HG03575 (cell line): Measurements from ENCODE around the gene SNCB.

Experiments used
- ATAC-seq: cut with Tn5 transposase; IDR thresholded peaks from one replicate; pipeline ENCODE4 v1.9.1; 2021; ENCODE audit not compliant: unreplicated experiment, insufficient number of reproducible peaks, low FRiP score; ENCODE audit errors: extremely low read depth

SNCB gene

DNA sequence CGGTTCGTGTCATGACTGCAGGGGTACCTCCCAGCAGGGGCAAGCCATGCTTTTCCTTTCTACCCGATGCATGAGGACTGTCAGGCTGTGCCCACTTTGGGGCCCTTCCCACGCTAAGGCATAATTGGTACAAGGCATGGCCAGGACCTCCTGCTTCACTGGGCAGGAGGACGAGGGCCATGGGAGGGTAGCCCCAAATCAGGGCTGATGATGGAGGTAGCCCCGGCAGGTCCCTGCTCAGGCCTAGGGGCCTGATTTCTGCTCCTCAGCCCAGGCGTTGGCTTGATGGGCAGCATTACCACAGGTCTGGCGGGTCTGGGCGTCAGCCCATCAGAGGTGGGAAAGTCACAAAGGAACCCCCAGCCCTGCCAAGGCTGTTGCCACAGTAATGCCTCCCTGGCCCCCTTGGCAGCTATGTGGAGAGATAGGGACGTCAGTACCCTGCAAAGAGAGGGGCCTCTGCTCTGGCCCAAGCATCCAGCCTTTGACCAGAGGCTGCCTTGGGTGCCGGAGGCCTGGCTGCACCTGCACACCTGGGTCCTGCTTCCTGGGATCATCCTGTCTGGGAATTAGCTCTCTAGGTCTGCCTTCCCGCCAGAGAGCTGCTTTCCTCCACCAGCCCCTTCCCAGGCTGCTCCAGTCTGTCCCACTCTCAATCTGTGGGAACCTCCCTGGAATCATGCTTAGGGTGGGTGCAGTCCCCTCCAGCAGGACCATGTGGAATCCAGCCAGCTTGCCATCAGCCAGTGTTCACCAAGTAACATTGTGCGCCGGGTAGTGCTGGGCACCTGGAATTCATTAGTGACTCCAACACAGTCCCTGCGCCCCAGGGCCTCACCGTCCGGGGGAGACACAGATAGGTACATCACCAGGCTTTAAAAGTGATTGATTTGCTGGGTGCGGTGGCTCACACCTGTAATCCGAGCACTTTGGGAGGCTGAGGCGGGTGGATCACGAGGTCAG is 32.3 kb upstream of the SNCB start:
- no peak for ATAC-seq

DNA sequence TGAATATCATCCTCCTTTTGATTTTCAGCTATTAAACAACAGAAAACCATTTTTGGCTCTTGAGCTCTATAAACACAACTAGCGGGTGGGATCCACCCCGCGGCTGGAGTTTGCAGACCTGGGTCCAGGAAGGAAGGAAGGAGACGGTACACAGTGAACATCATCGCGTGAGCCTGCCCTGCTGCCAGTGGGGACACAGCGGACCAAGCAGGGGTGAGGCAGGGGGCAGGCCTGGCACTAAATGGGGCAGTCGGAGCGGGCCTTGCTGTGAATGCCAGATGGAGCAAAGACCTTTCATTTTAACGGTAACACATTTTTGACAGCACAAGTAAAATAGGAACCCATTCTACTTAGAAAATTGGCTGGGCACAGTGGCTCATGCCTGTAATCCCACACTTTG is 31.3 kb upstream of the SNCB start:
- no peak for ATAC-seq

DNA sequence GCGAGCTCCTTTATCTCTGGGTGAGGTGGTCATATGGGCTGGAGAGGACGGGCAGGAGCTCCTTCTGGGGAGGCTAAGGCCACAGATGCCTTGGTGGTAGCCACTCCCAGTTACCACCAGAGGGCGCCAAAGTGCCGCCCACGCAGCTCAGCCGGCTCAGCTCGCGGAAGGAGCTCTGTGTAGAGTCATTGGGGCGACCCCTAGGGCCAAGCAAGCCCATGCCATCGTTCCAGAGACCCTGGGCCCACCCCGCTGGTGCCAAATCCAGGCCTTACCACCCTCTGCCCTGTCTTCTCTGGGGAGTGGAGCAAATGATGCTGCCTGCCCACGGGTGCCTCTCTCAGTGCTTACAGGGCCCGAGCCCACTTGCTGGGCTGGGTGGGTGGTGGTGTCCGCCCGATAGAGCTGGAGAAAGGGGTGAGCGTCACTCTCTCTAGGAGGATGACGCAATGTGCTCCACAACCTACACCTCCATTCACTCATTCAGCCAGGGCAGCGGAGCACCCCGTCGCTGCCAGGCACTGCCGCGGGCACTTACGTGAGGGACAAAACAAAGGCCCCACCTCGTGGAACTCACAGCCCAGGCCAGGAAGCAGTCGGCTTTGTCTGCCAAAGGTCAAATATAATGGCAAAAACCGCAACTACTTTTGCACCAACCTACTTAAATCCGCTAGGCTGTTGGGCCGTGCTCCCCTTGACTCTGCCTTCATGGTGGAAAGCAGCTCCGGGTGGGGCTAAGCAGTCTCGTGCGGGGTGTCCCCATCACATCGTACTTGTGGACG is 30.7 kb upstream of the SNCB start:
- no peak for ATAC-seq

DNA sequence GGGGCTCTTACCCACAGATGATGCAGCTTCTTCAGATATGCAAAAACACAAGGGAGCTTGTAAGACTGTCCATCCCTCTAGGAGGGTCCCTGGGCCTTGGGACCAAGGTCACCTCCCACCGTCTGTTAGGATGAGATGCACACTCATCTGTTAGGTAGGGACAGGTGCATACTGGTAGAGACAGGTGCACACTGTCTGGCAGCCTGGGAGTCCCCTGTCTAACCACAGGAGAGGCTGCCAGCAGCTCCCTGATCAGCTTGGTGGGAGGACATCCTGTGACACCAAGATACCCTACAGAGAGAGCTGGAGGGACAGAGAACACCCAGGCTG is 30.2 kb upstream of the SNCB start:
- no peak for ATAC-seq

DNA sequence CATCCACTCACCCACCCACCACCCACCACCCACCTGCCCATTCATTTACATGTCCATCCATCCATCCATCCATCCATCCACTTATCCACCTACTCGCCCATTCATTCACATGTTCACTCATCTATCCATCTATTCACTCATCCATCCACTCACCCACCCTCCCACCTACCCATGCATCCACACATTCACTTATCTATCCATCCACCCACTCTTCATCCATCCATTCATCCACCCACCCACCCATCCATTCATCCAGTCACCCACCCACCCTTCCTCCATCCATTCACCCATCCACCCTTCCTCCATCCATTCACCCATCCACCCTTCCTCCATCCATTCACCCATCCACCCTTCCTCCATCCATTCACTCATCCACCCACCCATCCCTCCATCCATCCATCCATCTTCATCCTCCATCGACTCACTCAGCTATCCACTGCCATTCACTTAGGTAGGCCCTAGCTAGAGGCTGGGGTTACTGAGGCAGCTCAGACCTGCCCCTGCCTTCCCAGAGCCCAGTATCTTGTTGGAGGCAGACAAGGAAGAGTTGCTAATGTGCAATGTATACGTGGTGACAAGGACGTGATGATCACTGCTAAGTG is 29.6 kb upstream of the SNCB start:
- no peak for ATAC-seq

DNA sequence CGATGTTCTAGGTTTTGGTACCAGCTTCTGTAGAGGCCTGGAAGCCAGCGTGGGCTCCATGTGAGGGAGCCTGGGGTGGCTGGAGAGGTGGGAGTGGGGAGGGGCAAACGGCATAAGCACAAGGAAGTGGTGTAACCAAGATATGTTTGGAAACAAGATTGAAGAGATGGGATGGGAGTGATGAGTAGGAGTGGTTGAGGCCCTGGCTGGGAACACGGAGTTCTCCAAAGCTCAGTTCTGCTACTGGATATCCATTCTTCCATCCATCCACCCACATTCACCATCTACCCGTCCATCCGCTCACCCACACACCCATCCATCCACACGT is 29.1 kb upstream of the SNCB start:
- ATAC-seq, result no peak

DNA sequence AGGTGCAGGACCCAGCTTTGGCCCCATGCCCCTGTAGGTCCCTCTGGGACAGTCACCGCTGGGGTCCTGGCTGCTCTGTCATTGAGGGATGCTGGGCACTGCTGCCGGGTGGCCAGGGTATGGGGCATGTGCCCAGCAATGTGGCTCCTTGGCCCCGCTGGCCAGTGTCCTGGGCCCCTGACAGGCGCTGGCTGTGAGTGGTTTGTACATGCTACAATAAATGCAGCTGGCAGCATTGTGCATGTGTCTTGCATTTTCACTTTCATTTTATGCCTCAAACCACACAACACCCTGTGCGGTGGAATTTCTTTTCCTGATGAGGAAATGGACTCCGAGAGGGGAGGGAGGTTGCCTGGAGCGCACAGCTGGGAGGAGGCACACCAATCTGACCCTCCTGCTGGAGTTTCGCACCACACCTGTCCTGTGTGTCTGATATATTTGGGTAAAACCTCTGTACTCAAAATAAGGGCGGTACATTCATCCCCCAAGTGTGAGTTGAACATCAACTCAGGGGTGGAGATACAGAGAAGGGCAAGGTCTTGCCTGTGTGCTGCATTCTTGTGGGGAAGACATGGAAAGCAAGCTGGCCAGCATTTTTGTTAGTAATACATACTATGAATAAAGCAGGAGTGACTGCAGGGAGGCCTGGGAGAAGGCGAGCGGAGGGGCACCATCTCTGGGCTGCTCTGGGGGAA is 28.6 kb upstream of the SNCB start:
- ATAC-seq, result no peak

DNA sequence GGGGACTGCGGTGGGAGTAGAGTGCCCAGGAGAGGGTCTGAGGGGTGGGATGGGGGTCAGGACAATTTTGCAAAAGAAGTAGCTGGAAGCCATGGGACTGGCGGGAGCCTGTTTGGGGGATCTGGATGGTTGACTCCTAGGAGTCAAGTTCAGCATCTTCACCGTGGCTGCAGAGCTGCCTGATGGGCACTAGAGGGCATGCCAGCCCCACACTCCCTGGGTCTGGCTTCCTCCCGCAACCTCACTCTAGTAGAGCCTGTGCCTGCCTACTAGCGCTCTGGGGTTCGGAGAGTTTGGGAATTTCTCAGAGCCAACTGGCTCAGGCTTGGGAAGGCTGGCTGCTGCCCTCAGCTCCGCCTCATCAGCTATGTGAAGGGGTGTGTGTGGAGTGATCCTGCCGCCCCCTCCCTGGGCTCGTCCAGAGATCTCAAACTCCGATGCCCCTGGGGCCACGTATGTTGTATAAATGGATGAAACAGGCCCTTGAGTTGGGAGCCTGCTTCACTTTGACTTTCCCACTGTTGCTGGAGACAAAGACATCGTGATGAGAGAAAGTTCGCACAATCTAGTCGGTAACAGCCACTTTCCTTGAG is 27.8 kb upstream of the SNCB start:
- ATAC-seq, result no peak

DNA sequence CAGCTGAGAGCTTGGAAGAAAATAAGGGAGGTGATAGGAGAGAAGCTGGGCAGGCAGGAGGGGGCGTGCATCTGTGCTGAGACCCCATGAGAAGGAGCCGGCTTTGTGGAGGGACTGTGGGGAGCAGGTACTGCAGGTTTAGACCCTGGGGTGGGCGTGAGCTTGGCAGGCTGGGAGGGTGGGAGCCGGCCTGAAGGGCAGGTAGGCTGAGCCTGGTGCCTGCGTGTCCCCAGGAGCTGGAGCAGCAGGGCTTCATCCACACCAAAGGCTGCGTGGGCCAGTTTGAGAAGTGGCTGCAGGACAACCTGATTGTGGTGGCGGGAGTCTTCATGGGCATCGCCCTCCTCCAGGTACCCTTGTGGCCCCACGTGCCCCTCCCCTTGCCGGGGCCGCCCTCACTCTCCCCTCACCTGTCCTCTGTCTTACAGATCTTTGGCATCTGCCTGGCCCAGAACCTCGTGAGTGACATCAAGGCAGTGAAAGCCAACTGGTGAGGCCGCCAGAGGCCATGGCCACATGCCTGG is 26.2 kb upstream of the SNCB start:
- no peak for ATAC-seq

DNA sequence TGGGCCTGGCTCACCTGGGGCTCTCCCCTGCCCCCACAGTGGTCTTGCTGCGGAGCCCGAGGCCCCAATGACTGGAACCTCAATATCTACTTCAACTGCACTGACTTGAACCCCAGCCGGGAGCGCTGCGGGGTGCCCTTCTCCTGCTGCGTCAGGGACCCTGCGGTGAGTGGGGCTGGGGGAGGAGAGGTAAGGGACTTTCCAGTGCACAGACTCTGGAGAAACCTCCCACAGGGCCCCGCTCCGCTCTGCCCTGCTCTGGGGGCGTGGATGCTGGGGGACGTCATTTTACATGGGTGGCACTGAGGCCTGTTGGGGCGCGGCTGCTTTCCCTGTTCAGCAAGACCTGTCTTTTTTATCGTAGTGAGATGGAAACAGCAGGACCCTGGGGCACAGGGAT is 24.5 kb upstream of the SNCB start:
- ATAC-seq, result no peak

DNA sequence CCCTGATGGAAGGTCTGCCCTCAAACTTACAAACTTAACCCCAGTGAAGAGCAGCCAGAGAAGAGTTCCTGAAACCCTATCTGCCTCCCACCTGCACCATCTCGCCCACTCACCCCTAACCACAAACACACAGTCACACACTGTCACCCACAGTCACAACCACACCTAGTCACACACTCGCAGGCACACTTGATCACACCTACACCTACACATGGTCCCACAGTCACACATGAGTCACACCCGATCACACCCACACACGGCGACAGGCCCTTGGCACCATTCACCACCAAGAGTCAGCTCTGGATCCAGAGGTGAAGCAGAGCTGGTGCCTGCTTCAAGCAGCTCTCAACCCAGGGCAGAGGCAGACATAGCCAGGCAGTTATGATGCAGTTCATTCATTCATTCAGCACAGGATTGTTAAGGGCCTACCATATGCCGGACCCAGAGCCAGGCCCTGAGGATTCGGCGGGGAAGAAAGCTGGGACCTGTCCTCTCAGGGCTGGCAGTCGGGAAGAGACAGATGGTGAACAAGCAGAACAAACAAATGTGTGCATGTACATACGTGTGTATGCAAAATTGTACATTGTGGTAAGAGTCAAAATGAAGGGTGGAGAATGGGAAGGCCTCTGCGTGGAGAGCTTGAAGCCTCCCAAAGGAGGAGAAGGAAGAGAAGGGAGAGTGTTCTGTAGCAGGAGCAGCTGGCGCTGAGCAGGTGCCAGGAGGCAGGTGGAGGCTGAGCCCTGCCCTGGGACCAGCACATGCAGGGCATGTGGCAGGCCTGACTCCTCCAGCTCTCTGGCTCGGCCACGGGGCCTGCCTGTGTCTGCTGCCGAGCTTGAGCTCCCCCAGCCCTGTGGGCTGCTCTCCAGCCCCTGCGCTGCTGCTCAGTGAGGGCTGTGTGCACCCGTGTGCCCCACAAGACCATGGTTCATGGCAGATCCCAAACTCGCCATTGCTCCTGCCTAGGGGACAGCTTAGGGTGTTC is 23.4 kb upstream of the SNCB start:
- ATAC-seq, result no peak

DNA sequence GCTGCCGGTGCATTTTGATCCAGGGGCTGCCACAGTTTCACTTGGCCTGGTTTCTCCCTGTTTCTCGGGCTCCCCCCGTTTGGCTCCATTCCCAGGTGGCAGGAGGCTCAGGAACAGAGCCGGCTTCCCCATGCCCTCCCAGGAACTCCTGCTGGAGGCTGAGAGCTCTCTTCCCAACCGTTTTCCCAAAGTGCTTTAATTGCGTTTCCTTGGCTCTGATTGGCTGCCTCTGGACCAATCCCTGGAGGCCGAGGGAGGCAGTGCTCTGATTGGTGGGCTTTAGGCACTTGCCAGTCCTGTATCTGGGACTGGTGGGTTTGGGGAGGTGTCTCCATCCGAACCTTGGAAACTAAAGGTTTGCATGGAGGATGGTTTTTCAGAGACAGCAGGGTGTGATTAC is 21.8 kb upstream of the SNCB start:
- no peak for ATAC-seq

DNA sequence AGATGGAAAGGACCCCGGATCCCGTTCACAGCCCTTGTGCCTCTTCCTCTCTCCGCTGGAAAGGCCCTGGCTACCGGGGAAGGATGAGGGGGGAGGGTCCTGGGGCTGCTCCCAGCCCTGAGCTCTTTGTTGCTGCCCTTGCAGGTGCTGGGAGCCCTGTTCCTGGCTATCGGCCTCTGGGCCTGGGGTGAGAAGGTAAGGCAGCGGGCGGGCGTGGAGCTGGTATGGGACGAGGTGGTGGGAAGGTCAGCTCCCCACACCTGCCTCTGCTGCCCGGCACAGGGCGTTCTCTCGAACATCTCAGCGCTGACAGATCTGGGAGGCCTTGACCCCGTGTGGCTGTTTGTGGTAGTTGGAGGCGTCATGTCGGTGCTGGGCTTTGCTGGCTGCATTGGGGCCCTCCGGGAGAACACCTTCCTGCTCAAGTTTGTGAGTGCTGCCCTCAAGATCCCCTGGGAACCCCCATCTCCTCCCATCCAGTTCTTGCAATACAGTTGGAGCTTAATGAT is 21.2 kb upstream of the SNCB start:
- ATAC-seq, result no peak

DNA sequence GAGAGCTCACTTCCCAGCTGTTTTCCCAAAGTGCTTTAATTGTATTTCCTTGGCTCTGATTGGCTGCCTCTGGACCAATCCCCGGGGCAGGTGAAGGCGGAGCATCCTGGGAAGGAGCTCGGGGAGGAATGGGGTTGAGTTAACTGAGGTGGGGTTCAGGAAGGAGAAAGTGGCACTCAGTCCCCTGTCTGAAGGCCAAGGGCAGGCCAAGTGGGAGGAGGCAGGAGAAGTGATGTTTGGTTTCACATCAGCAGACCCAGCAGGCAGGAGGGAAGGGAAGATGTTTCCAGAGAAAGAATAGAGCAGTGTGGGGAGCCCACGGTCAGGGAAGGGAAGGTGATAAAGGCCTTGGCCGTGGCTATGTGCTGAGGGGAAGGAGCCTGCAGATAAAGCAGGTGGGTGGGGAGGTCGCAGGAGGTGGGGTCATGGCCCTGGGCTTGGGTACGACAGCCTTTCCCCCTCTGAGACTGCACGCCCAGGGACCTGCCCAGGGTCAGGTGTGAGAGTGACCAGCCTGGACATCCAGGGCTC is 20.1 kb upstream of the SNCB start:
- no peak for ATAC-seq

DNA sequence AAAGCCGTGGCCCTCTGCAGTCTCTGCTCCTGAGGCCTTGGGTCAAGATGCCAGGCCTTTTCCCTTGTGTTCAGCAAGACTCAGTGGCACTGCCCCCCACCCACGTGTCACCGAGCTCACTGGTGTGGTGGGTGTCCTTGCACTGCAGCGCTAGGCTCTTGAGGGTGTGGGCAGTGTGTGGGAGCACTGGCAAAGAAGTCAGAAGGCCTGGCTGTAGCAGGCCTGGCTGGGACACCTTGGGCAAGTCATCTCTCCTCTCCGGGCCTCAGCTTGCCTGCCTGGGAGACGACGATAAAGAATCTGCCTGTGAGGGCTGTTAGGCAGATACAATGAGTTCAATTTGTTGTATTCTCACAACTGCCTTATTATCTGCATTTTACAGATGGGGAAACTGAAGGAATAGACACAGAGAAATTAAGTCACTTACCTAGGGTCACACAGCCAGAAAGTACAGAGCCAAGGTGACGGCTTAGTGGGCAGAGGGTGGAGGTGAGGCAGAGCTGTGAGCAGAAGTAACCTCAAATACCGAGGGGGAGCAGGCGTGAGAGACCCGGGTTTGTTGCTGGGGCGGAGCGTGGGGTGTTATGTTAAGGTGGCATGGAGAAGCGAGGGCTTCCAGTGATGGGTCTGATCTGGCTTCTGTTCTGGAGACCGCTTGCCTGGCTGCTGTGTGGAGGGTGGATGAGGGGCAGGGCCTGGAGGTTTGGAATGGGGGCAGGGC is 18.3 kb upstream of the SNCB start:
- ATAC-seq, result no peak

DNA sequence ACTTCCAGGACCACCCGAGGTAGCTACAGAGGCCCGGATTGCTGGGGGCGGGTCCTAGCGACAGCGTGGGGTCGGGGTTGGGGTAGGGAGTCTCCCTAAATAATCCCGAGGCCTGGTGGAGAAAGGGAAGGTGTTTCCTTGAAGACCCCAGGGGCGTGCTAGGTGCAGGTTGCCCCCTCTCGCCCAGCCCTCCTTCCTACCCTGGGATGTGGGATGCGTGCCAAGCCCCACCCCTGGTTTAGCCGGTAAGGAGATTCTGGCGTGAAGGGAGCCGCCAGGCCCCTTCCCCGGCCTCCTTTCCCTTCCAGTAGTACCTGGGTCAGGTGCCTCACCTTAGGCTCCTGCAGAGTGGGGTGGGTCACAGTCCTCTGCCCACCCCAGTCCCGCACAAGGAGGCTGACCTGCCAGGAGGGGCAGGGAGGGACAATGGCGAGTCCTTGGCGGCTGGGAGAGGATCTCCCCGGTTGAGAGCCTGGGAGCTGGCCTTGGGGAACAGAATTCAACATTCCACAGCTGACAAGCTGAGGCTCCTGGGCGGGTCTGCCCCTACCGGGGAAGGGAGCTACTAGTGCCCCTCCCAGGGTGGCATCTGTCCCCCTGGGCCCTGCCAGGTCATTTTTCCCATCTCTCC is 17.6 kb upstream of the SNCB start:
- no peak for ATAC-seq
